Stimulated activated effector memory CD8-positive, alpha-beta T cell treated with anti-CD3 and anti-CD28 coated beads, Interleukin-12 subunit alpha, Interleukin-12 subunit beta, amount 100 ng/mL, for 72 hours (primary cell): ENCODE results near the gene NDUFS7.
A peak's percentile ranks its signal among the peaks of the same experiment; 100 is the strongest.

ENCODE experiments used
- ATAC-seq: fragments of 150-1000 bp; cut with Tn5 transposase; 2 replicates; pipeline ENCODE4 v1.10.0; 2021
- DNase-seq, 2 donors: peaks; one replicate each; pipeline ENCODE4 v3.0.0; 2021 to 2022; ENCODE audit warnings: low spot score in 2 of 2
- H3K27ac Mint-ChIP-seq: one replicate; pipeline ENCODE4 v1.8.0; 2022; ENCODE audit warnings: mild to moderate bottlenecking, mixed read lengths
- H3K36me3 Mint-ChIP-seq: one replicate; pipeline ENCODE4 v1.8.0; 2022; ENCODE audit warnings: mild to moderate bottlenecking, mixed read lengths
- H3K4me1 Mint-ChIP-seq: one replicate; pipeline ENCODE4 v1.8.0; 2022; ENCODE audit warnings: mixed read lengths
- H3K4me3 Mint-ChIP-seq: one replicate; pipeline ENCODE4 v1.8.0; 2022; ENCODE audit warnings: mild to moderate bottlenecking, mixed read lengths
- H3K9me3 Mint-ChIP-seq: one replicate; pipeline ENCODE4 v1.8.0; 2022; ENCODE audit warnings: mixed read lengths

Gene NDUFS7

DNA sequence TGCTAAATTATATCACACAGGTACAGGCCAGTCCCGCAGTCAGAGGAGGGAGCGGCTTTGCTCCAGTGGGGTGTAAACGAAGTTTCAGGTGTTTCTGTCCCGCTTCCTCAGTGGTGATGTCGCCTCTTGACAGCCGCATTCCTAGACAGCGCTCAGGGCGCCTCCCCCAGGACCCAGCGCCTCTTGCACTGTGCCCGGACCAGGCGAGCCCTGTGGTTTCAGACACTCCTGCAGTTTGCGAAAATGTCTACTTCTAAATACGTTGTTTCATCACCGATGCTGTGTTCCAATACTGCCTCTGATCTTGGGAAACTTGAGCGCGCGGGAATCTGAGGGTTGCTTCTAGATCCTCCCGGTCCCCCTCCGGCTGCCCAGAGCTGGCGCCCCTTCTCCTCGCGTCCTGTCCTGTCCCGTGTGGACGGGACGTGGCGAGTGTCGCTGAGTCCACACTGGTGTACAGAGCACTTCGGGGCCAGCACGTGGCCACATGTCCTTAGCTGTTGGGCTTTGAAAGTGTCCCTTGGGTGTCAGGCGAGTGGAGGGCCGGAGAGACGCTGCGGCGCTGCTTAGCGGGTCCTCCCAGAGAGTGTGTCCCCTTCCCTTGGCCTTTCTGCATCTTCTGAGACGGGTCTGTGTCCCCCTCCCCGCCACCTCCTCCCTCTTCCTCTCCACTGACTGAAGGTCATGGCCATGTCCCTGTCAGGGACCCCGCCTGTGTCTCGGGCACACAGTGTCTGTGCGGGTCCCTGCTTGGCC lies 39.9 kb downstream of the NDUFS7 start:
- Mint-ChIP-seq H3K27ac (peak overlapping the region; percentile 80), H3K4me1 (peaks cover 13% of the 10 kb centered on the region), H3K9me3 (no peaks in the 10 kb centered on the region), H3K4me3 (no peak overlapping the region), H3K36me3 (peaks cover 100% of the 10 kb centered on the region)
- DNase-seq = no peak
- no peak for ATAC-seq

- Mint-ChIP-seq H3K36me3 (peaks cover 96% of the 10 kb centered on the region), H3K4me1 (peaks cover 13% of the 10 kb centered on the region), H3K4me3 (no peak overlapping the region), H3K9me3 (no peaks in the 10 kb centered on the region), H3K27ac (peak overlapping the region; percentile 69)
- DNase-seq = no peak
- ATAC-seq = no peak
Measured at GRCh38 chr19:1424192-1424955, 40.7 kb downstream of the NDUFS7 start.

- ATAC-seq (no peak), DNase-seq (no peak)
- no peak overlapping the region for H3K4me3 Mint-ChIP-seq
- peaks cover 96% of the 10 kb centered on the region for H3K36me3 Mint-ChIP-seq
- peak overlapping the region; percentile 69 for H3K27ac Mint-ChIP-seq
- H3K4me1 Mint-ChIP-seq = peaks cover 13% of the 10 kb centered on the region
- H3K9me3 Mint-ChIP-seq = no peaks in the 10 kb centered on the region
Measured at GRCh38 chr19:1425102-1425837, 41.6 kb downstream of the NDUFS7 start.

DNA sequence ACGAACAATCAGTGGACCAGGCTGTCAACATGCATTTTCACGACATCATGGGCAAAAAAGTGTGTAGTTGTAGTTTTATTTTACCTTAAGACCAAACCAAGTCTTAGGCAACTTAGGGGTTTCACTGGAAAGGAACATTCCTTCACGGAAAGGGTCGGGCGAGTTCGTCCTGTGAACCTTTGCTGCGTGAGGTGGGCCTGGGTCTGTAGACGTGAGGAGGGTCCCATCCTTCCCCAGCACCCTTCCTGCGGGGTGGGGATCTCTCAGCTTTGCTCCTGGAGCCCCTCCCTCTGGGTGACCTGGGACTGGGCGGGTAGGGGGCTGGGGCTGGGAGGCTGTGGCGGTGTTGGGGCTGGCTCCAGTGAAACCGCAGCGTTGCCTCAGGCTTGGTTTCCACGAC lies 42.2 kb downstream of the NDUFS7 start:
- Mint-ChIP-seq H3K9me3 (no peaks in the 10 kb centered on the region), H3K36me3 (peaks cover 96% of the 10 kb centered on the region), H3K27ac (no peak overlapping the region), H3K4me1 (peaks cover 13% of the 10 kb centered on the region), H3K4me3 (no peak overlapping the region)
- ATAC-seq (no peak), DNase-seq (no peak)

DNA sequence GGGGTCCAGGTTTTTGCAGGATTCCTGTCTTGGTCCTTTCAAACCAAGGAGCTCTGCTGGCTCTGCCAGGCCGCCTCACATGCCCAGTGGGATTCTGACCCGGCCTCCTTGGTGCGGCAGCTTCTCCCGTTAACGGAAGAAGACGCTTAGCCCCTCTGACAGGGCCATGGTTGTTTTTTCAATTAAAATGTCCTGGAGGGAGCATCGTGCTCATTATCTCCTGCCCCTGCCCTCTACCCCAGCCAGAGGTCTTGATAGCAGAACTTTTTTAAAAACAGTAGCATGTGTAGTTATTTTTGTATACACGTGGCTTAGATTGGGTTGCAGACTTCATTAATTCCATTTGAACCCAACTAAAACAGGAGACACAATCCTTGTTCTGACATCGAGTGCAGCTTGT lies 43.0 kb downstream of the NDUFS7 start:
- Mint-ChIP-seq H3K4me1 (peaks cover 13% of the 10 kb centered on the region), H3K27ac (no peak overlapping the region), H3K36me3 (peaks cover 96% of the 10 kb centered on the region), H3K9me3 (no peaks in the 10 kb centered on the region), H3K4me3 (no peak overlapping the region)
- DNase-seq (no peak), ATAC-seq (no peak)

DNA sequence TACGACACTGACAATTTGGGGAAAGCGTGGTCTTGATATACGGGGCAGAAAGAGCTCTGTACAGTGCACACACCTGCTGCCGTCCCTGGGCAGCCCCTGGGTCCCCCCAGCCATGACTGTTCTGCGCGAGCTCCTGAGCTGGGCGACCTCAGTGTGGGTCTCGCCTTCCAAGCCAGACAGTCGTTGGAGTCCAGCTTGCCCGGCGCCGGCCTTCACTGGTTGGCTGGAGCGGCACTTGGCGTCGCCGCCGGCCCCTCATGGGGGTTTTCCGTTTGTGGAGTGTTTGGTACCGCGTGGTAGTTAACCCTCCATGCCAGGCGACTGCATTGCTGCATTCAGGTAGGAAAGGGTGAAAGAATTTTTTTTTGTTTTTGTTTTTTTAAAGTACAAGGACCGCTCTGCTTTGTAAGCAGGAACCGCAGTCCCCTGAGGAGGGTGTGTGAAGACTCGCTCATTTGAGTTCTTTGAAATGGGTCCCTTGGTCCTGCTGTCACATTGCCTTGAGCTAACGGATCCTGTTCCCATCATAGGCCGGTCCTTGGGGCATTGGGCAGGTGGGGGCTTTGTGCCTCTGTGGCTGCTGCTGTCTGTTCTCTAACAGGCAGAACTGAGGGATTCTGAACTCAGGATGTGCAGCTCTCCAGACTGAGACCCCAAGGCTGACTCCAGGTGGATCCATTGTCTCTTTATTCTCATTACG lies 43.7 kb downstream of the NDUFS7 start:
- Mint-ChIP-seq H3K36me3 (peaks cover 96% of the 10 kb centered on the region), H3K4me3 (no peak overlapping the region), H3K4me1 (peaks cover 13% of the 10 kb centered on the region), H3K27ac (no peak overlapping the region), H3K9me3 (no peaks in the 10 kb centered on the region)
- ATAC-seq = no peak
- DNase-seq = no peak

DNA sequence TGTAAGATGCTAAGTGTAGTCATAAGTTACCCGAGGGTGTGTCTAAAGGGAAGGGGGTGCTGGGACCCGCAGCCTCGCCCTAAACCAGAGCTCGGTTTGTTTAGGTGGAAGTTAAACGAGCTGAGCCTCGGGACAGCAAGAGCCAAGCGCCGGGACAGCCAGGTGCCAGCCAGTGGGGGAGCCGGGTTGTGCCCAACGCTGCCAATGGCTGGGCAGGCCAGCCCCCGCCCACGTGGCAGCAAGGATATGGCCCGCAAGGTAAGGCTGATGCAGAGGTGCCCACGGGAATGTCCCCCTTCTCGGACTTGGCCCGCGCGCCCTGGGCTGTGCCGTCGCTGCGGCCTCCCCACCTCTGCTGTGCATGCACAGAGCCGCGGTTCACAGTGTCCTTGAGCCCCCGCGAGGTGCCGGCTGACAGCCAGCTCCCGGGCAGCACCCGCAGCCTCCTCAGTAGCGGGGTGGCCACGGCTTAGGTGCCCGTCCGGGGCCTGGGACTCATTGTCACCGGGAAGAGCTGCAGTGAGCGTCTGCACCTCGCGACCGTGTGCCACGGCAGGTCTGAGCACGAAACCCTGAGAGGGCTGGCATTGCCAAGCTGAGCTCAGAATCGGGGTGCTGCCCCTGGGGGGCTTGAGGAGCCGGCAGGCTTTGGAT lies 45.2 kb downstream of the NDUFS7 start:
- DNase-seq (no peak), ATAC-seq (no peak)
- peaks cover 6% of the 10 kb centered on the region for H3K4me1 Mint-ChIP-seq
- H3K27ac Mint-ChIP-seq = no peak overlapping the region
- peaks cover 95% of the 10 kb centered on the region for H3K36me3 Mint-ChIP-seq
- no peak overlapping the region for H3K4me3 Mint-ChIP-seq
- H3K9me3 Mint-ChIP-seq = no peaks in the 10 kb centered on the region

DNA sequence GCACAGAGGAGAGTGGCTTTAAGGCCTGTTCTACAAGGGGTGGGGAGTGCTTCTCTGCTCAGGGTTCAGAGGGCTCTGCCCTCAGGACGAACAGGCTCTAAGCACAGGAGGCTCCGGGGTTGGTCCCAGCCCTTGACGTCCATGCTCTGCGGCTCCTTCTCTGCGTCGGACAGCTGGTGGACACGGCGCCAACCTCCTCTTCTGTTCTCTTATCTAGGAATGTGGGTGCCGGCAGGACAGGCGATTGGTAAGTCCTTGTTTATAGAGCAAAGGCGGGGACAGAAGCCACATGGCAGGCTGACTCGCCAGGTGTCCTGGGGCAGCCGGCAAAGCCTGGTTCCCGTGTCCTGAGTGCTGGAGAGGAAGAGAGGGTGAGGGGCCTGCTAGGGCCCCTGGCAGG lies 46.0 kb downstream of the NDUFS7 start:
- H3K27ac Mint-ChIP-seq = peak overlapping the region; percentile 29
- no peak for DNase-seq
- peaks cover 4% of the 10 kb centered on the region for H3K4me1 Mint-ChIP-seq
- no peaks in the 10 kb centered on the region for H3K9me3 Mint-ChIP-seq
- no peak for ATAC-seq
- H3K4me3 Mint-ChIP-seq = no peak overlapping the region
- H3K36me3 Mint-ChIP-seq = peaks cover 91% of the 10 kb centered on the region

- DNase-seq = no peak
- peaks cover 91% of the 10 kb centered on the region for H3K36me3 Mint-ChIP-seq
- no peak for ATAC-seq
- H3K9me3 Mint-ChIP-seq = no peaks in the 10 kb centered on the region
- H3K4me1 Mint-ChIP-seq = no peaks in the 10 kb centered on the region
- H3K4me3 Mint-ChIP-seq = no peak overlapping the region
- peak overlapping the region; percentile 29 for H3K27ac Mint-ChIP-seq
Measured at GRCh38 chr19:1430246-1430645, 46.5 kb downstream of the NDUFS7 start.

DNA sequence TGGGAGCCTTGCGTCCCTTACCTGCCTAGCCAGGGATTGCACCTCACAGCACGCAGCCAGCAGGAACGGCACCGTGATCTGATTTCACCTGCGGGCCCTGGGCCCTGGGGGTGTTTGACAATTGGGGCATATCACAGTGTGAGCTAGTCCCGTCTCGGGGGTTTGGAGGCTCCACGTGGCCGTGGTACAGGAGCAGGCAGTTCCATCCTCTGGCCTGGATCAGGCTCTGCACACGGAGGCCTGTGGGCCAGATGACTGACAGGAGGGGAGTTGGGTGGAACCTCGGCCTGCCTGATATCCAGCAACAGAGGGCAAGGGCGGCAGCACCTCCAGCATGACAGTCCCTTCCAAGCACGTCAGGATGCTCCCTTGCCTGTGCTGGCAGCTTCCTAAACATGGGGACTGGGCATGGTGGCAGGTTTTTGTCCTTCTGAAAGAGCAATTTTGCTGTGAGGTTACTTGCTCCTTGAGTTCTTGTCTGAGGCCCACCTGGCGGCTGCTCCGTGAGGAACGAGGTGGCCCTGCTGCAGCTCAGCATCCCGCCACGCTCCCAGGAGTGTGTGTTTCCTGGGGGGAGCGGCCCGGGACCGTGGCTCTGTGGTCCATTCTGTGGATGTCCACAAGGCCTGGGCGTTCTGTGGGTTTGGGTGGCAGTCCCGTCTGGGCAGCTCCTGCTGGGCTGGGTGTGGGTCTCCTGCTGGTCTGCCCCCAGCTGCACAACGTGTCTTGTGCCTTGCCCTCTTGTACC lies 48.2 kb downstream of the NDUFS7 start:
- Mint-ChIP-seq H3K4me3 (no peak overlapping the region), H3K36me3 (peaks cover 87% of the 10 kb centered on the region), H3K4me1 (no peaks in the 10 kb centered on the region), H3K9me3 (no peaks in the 10 kb centered on the region), H3K27ac (no peak overlapping the region)
- no peak for ATAC-seq
- DNase-seq = no peak

GRCh38 chr19:1432507-1432887 lies 48.8 kb downstream of the NDUFS7 start:
- peaks cover 85% of the 10 kb centered on the region for H3K36me3 Mint-ChIP-seq
- DNase-seq (no peak), ATAC-seq (no peak)
- H3K9me3 Mint-ChIP-seq = no peaks in the 10 kb centered on the region
- H3K4me1 Mint-ChIP-seq = no peaks in the 10 kb centered on the region
- no peak overlapping the region for H3K4me3 Mint-ChIP-seq
- H3K27ac Mint-ChIP-seq = no peak overlapping the region

DNA sequence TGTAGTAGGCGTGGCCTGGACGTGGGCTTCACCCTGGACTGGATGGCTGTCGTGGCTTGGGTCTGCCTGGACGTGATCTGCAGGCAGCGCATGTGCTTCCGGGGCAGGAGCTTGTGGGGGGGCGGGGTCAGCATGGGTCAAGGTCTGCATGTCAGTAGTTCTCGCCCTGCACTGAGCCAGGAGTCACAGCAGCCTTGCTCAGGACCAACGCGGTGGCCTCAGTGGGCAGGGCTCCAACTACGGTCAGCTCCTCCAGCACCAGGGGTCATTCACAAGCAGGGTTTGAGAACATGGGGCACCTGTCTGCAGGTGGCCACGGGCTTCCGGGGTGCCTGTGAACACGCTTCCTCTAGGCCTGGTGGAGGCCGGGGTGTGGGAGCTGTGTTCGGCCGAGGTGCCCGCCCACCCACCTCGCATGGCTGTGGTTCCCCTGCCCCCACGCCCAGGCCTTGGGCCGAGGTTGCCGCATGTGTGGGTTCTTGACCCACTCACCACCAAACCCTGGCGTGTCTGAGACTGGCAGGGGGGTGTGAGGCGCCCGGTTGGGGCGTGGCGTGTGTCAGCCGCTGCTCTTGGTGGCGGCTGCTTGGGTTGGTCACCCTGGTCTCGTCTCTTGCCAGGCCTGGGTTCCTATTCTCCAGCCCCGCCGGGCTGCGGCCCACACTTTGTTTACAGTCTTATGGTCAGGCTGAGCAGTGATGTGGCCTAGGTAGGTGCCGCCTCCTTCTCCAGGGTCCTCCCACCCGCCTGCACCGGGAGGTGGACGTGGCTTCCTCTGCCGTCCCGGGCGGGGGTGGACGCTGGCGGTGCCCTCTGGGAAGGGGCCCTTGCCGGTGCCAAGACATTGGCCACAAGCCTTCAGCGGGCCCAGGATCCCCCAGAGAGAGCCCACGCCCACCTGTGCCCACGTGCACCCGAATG lies 49.7 kb downstream of the NDUFS7 start:
- peaks cover 85% of the 10 kb centered on the region for H3K36me3 Mint-ChIP-seq
- peaks cover 7% of the 10 kb centered on the region for H3K4me1 Mint-ChIP-seq
- H3K27ac Mint-ChIP-seq = no peak overlapping the region
- no peaks in the 10 kb centered on the region for H3K9me3 Mint-ChIP-seq
- DNase-seq = no peak
- ATAC-seq = no peak
- no peak overlapping the region for H3K4me3 Mint-ChIP-seq

- no peak for ATAC-seq
- DNase-seq = no peak
- Mint-ChIP-seq H3K4me3 (no peak overlapping the region), H3K27ac (no peak overlapping the region), H3K36me3 (peaks cover 86% of the 10 kb centered on the region), H3K9me3 (no peaks in the 10 kb centered on the region), H3K4me1 (peaks cover 7% of the 10 kb centered on the region)
Measured at GRCh38 chr19:1434040-1434366, 50.3 kb downstream of the NDUFS7 start.
